ENCODE results near the gene FBL. TPM values are rescaled to one million over a fixed set of nuclear protein-coding genes. Genes with fewer than 3 reads are reported as not detected.

The FBL gene
- total and polyA plus RNA-seq, 2 of the 13 experiments (the other 11 are each of a cell fraction or from before 2014, with no cell fraction given): 153 to 468 TPM

- peak; percentile 39 for TF ChIP-seq JARID2 (CRISPR knock-in tag; IDR thresholded peaks at IDR 0.05; ENCODE audit: insufficient replicate concordance)
- no peak for TF ChIP-seq PLSCR1 (CRISPR knock-in tag; IDR thresholded peaks at IDR 0.05; ENCODE audit: borderline replicate concordance)
- 0 out of 2 replicates have a peak, but pooled peaks have one; percentile 21 for TF ChIP-seq ZNF83 (CRISPR knock-in tag; IDR thresholded peaks at IDR 0.05; ENCODE audit: borderline replicate concordance)
- TF ChIP-seq ZNF510 (CRISPR knock-in tag; IDR thresholded peaks at IDR 0.05; ENCODE audit: low read depth): no peak
- TF ChIP-seq ARHGAP35 (CRISPR knock-in tag; IDR thresholded peaks at IDR 0.05; ENCODE audit: borderline replicate concordance): no peak
- no peak for TF ChIP-seq CHD4 (IDR thresholded peaks at IDR 0.05; ENCODE audit: borderline replicate concordance, low read length)
- TF ChIP-seq MLXIP (CRISPR knock-in tag; IDR thresholded peaks at IDR 0.05; ENCODE audit: borderline replicate concordance): peak; percentile 31; the same call in 1 of the 2 replicates
- 0 out of 2 replicates have a peak, but pooled peaks have one; percentile 43 for TF ChIP-seq KLF6 (CRISPR knock-in tag; IDR thresholded peaks at IDR 0.05)
- TF ChIP-seq AHR (CRISPR knock-in tag; IDR thresholded peaks at IDR 0.05): no peak
- TF ChIP-seq MED1 (CRISPR knock-in tag; IDR thresholded peaks at IDR 0.05): peak; percentile 58; the same call in 1 of the 2 replicates
- no peak for TF ChIP-seq ATF7 (IDR thresholded peaks at IDR 0.05)
- TF ChIP-seq ATF7 (CRISPR knock-in tag; IDR thresholded peaks at IDR 0.05): no peak
- TF ChIP-seq HOXA5 (CRISPR knock-in tag; IDR thresholded peaks at IDR 0.05): peak; percentile 63; the same call in 1 of the 2 replicates
- TF ChIP-seq ZSCAN9 (CRISPR knock-in tag; IDR thresholded peaks at IDR 0.05; ENCODE audit: borderline replicate concordance): 0 out of 2 replicates have a peak, but pooled peaks have one; percentile 38
- peak; percentile 45; the same call in 1 of the 2 replicates for TF ChIP-seq ZNF614 (CRISPR knock-in tag; IDR thresholded peaks at IDR 0.05; ENCODE audit: borderline replicate concordance)
- TF ChIP-seq ZBTB34 (CRISPR knock-in tag; IDR thresholded peaks at IDR 0.05): no peak
- TF ChIP-seq EZH2 (conservative IDR thresholded peaks at IDR 0.05; ENCODE audit: low read depth, low read length): no peak
- peak; percentile 87 for TF ChIP-seq POLR2G (IDR thresholded peaks at IDR 0.05; ENCODE audit: low read depth, low read length)
- TF ChIP-seq SMARCE1 (IDR thresholded peaks at IDR 0.05; ENCODE audit: borderline replicate concordance): no peak
- no peak for TF ChIP-seq ZNF260 (CRISPR knock-in tag; IDR thresholded peaks at IDR 0.05; ENCODE audit: borderline replicate concordance, low read depth)
- no peak for TF ChIP-seq NR2F2 (IDR thresholded peaks at IDR 0.05; ENCODE audit: borderline replicate concordance, low read depth)
- peak; percentile 81 for TF ChIP-seq ZBTB10 (CRISPR knock-in tag; IDR thresholded peaks at IDR 0.05; ENCODE audit: borderline replicate concordance)
These were observed at the start of gene FBL (continued) for GRCh38 chr19:39845933-39846677.
